D721Med (cell line): ENCODE measurements around the gene RYR3.

Source experiments
- DNase-seq: peaks from one replicate; pipeline ENCODE4 v3.0.0; 2011; ENCODE audit warnings: low spot score; ENCODE audit not compliant: insufficient read length
- FAIRE-seq: peaks from 2 replicates; lab custom pipeline; 2011; peaks lifted over from hg19 to GRCh38; lab: Jason Lieb, UNC
- CTCF ChIP-seq: IDR thresholded peaks from 2 replicates; pipeline ENCODE4 v1.5.1; 2012; ENCODE audit warnings: mild to moderate bottlenecking, control low read depth; ENCODE audit not compliant: insufficient read depth; ENCODE audit errors: missing control alignments

RYR3 gene

GRCh38 chr15:33341953-33342352 is 31.2 kb downstream of the RYR3 start:
- no peak for TF ChIP-seq CTCF
- DNase-seq (no peak), FAIRE-seq (no peak)

GRCh38 chr15:33343275-33343674 is 32.5 kb downstream of the RYR3 start:
- FAIRE-seq (no peak), DNase-seq (no peak)
- TF ChIP-seq CTCF = no peak

- no peak for FAIRE-seq
- no peak for DNase-seq
- no peak for TF ChIP-seq CTCF
Observed at GRCh38 chr15:33344111-33344510, 33.3 kb downstream of the RYR3 start.

- FAIRE-seq (no peak), DNase-seq (no peak)
- TF ChIP-seq CTCF = no peak
Observed at GRCh38 chr15:33344530-33344929, 33.8 kb downstream of the RYR3 start.

GRCh38 chr15:33354411-33354810 is 43.6 kb downstream of the RYR3 start:
- no peak for FAIRE-seq
- DNase-seq = no peak

GRCh38 chr15:33357845-33358244 is 47.1 kb downstream of the RYR3 start:
- FAIRE-seq (no peak), DNase-seq (no peak)
- TF ChIP-seq CTCF = no peak

More at GRCh38 chr15:33354411-33354810, 43.6 kb downstream of the RYR3 start:
- no peak for TF ChIP-seq CTCF

- no peak for TF ChIP-seq CTCF
- FAIRE-seq (no peak), DNase-seq (no peak)
Observed at GRCh38 chr15:33358306-33358705, 47.5 kb downstream of the RYR3 start.
